Measurements from ENCODE around the gene SAMSN1. TPM values are rescaled to one million over a fixed set of nuclear protein-coding genes. Genes with fewer than 3 reads are reported as not detected.
"Not testable (repeated sequence)": the region's sequence is repeated elsewhere in the genome, so short reads cannot be mapped to it uniquely, and the experiment has no call there.

SAMSN1 gene
- total RNA-seq, 4 donors from 2014 or later, result 1.3 to 7.4 (median 1.9) TPM

DNA sequence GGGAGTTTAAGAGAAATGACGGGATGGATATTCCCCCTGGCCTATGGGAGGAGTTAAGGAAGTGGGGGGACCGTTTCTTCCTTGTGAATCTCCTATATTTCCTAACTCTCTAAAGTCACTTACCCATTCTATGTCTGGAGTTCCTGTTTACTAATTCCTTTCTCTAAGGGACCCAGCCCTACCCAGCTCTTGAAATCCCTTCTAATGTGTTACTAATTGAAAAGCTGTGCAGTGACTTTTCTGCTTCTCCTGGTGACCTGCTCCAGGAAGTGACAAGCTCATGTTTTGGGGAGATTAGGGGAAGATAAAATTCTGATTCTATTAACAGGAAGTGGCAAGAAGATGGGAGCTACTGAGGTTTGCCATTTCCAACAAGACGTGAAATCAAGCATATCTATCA lies 4.0 kb upstream of the SAMSN1 start:
- no peaks in the 10 kb centered on the region for H3K4me1 ChIP-seq
- H3K27ac ChIP-seq, result no peak overlapping the region
- no peaks in the 10 kb centered on the region for H3K36me3 ChIP-seq
- no peaks in the 10 kb centered on the region for H3K27me3 ChIP-seq
- 66 to 71% methylated on average over 3 of the region's 3 CpGs for WGBS, 2 donors
- no peak for TF ChIP-seq POLR2A (IDR thresholded peaks at IDR 0.05)
- TF ChIP-seq, protein P1, sequence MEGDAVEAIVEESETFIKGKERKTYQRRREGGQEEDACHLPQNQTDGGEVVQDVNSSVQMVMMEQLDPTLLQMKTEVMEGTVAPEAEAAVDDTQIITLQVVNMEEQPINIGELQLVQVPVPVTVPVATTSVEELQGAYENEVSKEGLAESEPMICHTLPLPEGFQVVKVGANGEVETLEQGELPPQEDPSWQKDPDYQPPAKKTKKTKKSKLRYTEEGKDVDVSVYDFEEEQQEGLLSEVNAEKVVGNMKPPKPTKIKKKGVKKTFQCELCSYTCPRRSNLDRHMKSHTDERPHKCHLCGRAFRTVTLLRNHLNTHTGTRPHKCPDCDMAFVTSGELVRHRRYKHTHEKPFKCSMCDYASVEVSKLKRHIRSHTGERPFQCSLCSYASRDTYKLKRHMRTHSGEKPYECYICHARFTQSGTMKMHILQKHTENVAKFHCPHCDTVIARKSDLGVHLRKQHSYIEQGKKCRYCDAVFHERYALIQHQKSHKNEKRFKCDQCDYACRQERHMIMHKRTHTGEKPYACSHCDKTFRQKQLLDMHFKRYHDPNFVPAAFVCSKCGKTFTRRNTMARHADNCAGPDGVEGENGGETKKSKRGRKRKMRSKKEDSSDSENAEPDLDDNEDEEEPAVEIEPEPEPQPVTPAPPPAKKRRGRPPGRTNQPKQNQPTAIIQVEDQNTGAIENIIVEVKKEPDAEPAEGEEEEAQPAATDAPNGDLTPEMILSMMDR (IDR thresholded peaks at IDR 0.05), result no peak
- no peak for DNase-seq
- no peak overlapping the region for H3K4me3 ChIP-seq (replicated peaks in 1 of 3)
- intact Hi-C loops (cut with DNase I), result no loop called here
- no peaks in the 10 kb centered on the region for H3K9me3 ChIP-seq

DNA sequence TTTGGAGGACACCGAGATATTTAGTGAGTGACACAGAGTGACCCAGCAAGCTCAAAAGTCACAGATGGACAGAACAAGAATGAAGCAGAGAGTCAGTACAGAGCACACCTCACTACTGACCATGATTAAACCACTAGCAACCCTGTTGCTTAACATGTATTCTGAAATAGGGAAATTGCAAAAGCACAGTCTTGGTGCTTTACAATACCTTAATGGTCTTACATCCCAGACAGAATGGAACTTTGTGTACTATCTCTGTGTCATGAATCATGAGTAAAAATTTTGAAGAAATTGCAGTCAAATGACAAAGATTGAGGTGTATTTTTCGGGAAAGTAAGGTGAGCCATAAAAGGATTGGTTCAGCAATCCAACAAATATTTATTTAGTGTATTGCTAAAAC lies 2.7 kb upstream of the SAMSN1 start:
- no peak overlapping the region for H3K27ac ChIP-seq
- no peaks in the 10 kb centered on the region for H3K36me3 ChIP-seq
- intact Hi-C loops (cut with DNase I), result no loop called here
- no peaks in the 10 kb centered on the region for H3K4me1 ChIP-seq
- TF ChIP-seq POLR2A (IDR thresholded peaks at IDR 0.05), result no peak
- TF ChIP-seq, protein P1 (IDR thresholded peaks at IDR 0.05), result no peak
- no peak for DNase-seq
- no peaks in the 10 kb centered on the region for H3K9me3 ChIP-seq
- WGBS, 2 donors, result 73 to 76% methylated on average over 2 of the region's 2 CpGs
- H3K27me3 ChIP-seq, result no peaks in the 10 kb centered on the region
- no peak overlapping the region for H3K4me3 ChIP-seq (replicated peaks in 1 of 3)

DNA sequence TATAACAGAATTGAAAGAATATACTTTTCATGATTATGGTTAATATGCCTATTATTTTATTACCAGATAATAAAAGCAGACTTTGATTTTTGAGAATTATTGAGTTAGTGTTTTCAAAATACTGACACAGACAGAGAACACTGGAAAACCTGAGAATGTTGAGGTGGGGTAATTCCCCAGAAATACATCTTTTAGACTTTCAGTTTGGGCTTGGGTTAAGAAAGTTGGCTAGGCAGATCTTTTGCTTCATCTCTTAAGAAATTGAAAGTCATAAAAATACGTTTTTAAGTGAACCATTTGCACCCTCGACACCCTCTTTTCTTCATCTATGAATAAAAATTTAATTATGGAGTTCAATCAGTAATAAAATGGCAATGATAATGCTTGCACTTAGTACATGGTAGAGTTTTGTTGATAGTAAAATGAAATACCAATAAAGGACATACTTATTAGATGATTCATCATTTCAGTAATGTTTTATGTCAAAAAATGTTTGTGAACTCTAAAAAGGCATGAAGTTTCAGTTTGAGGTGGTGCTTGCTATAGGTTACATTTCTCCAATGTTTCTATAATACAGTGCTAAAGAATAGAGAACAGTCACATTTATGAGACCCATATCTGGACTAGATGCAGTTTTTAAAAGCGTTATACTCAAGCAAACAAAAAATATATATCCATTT lies 1.9 kb upstream of the SAMSN1 start:
- Histone ChIP-seq H3K9me3 (no peaks in the 10 kb centered on the region), H3K36me3 (no peaks in the 10 kb centered on the region), H3K4me3 (replicated peaks in 1 of 3) (no peak overlapping the region), H3K27ac (no peak overlapping the region), H3K4me1 (no peaks in the 10 kb centered on the region), H3K27me3 (no peaks in the 10 kb centered on the region)
- intact Hi-C loops (cut with DNase I), result no loop called here
- DNase-seq, result no peak
- TF ChIP-seq, protein P1 (IDR thresholded peaks at IDR 0.05), result no peak
- TF ChIP-seq POLR2A (IDR thresholded peaks at IDR 0.05), result no peak
- 67 to 77% methylated on average over 3 of the region's 3 CpGs for WGBS, 2 donors

DNA sequence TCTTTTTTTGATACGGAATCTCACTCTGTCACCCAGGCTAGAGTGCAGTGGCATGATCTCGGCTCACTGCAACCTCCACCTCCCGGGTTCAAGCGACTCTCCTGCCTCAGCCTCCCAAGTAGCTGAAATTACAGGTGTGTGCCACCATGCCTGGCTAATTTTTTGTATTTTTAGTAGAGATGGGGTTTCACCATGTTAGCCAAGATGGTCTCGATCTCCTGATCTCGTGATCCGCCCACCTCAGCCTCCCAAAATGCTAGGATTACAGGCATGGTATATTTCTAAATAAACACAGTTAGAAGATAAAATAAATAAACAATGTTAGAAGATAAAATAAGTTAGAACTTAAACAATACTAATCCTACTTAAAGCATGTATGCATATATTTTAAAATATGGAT lies 604 bp upstream of the SAMSN1 start:
- H3K4me1 ChIP-seq; intact Hi-C loops (cut with DNase I); H3K4me3 ChIP-seq (replicated peaks in 1 of 3); H3K27me3 ChIP-seq; H3K27ac ChIP-seq; DNase-seq; H3K36me3 ChIP-seq; H3K9me3 ChIP-seq: not testable (repeated sequence)
- WGBS, 2 donors, result 92 to 94% methylated on average over 7 of the region's 7 CpGs

DNA sequence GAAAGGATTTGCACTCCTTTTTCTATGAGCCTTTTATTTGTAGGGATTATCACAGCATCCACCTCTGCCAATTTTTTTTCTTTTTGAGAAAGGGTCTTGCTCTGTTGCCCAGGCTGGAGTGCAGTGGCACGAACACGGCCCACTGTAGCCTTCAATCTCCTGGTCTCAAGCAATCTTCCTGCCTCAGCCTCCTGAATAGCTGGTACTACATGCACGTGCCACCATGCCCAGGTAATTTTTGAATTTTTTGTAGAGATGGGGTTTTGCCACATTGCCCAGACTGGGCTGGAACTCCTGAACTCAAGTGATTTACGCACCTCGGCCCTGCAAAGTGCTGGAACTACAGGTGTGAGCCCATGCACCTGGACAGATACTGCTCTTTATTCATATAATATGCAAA lies 2.1 kb downstream of the SAMSN1 start:
- no peaks in the 10 kb centered on the region for H3K36me3 ChIP-seq
- 86 to 89% methylated on average over 5 of the region's 5 CpGs for WGBS, 2 donors
- H3K4me3 ChIP-seq (replicated peaks in 1 of 3), result no peak overlapping the region
- H3K4me1 ChIP-seq, result no peaks in the 10 kb centered on the region
- no peaks in the 10 kb centered on the region for H3K27me3 ChIP-seq
- TF ChIP-seq, protein P1 (IDR thresholded peaks at IDR 0.05), result no peak
- no peak for TF ChIP-seq POLR2A (IDR thresholded peaks at IDR 0.05)
- no peak for DNase-seq
- no peak overlapping the region for H3K27ac ChIP-seq
- intact Hi-C loops (cut with DNase I), result no loop called here
- H3K9me3 ChIP-seq, result no peaks in the 10 kb centered on the region
